NB4 (cell line): Measurements from ENCODE around the gene NUDT1.

Source experiments
- CTCF ChIP-seq: IDR thresholded peaks from one replicate; pipeline ENCODE4 v1.5.1; 2012; ENCODE audit warnings: low read depth, low read length
- MAX ChIP-seq: IDR thresholded peaks from 2 replicates; pipeline ENCODE4 v1.6.1; 2011; ENCODE audit warnings: low read depth, low read length
- POLR2A ChIP-seq: IDR thresholded peaks from 2 replicates; pipeline ENCODE4 v1.6.1; 2011; ENCODE audit warnings: mild to moderate bottlenecking; ENCODE audit not compliant: insufficient read length; ENCODE audit errors: extremely low read depth

GRCh38 chr7:2237109-2237602 is 4.9 kb upstream of the NUDT1 start:
- no peak for TF ChIP-seq MAX
- TF ChIP-seq POLR2A = no peak
- TF ChIP-seq CTCF = no peak
